SJSA1 (cell line): ENCODE measurements around the gene AQP12B. TPM values are rescaled to one million over a fixed set of nuclear protein-coding genes. Genes with fewer than 3 reads are reported as not detected.
"Not testable (repeated sequence)": the region's sequence is repeated elsewhere in the genome, so short reads cannot be mapped to it uniquely, and the experiment has no call there.

ENCODE experiments used
- DNase-seq, 2 experiments: peaks; one replicate each; pipeline ENCODE4 v3.0.0-alpha.2; 2015 to 2020; ENCODE audit warnings: low spot score in 2 of 2, low read depth in 1 of 2
- H3K27ac ChIP-seq: fragments of 250-450 bp; sonication (Bioruptor Pico); 2 replicates; pipeline ENCODE4 v1.5.1; 2020; ENCODE audit warnings: mild to moderate bottlenecking, moderate library complexity
- H3K27me3 ChIP-seq: fragments of 250-450 bp; sonication (Bioruptor Pico); replicated peaks from 2 replicates; pipeline ENCODE4 v1.5.1; 2020; ENCODE audit warnings: mild to moderate bottlenecking, moderate library complexity
- H3K36me3 ChIP-seq: fragments of 250-450 bp; sonication (Bioruptor Pico); 2 replicates; pipeline ENCODE4 v1.5.1; 2020; ENCODE audit warnings: mild to moderate bottlenecking
- H3K4me1 ChIP-seq: fragments of 250-450 bp; sonication (Bioruptor Pico); replicated peaks from 2 replicates; pipeline ENCODE4 v1.6.1; 2021; ENCODE audit warnings: mild to moderate bottlenecking
- H3K4me3 ChIP-seq: fragments of 250-450 bp; sonication (Bioruptor Pico); 2 replicates; pipeline ENCODE4 v1.5.1; 2020; ENCODE audit warnings: mild to moderate bottlenecking
- H3K9me3 ChIP-seq: fragments of 250-450 bp; sonication (Bioruptor Pico); replicated peaks from 2 replicates; pipeline ENCODE4 v1.5.1; 2020; ENCODE audit warnings: mild to moderate bottlenecking
- total RNA-seq: library from RNA; depleted of rRNA; stranded (reverse); fragments of >200 nt; shearing (Covaris generic); gene quantifications from 2 replicates; pipeline ENCODE4 v1.2.3, GENCODE V29; 2014

AQP12B gene
- total RNA-seq, 1 experiment from 2014 or later, result not detected

- H3K4me1 ChIP-seq, result no peaks in the 10 kb centered on the region
- no peaks in the 10 kb centered on the region for H3K9me3 ChIP-seq
- H3K27me3 ChIP-seq, result peaks cover 48% of the 10 kb centered on the region
- H3K27ac ChIP-seq, result no peak overlapping the region
- H3K36me3 ChIP-seq, result no peaks in the 10 kb centered on the region
- DNase-seq, result no peak
- no peak overlapping the region for H3K4me3 ChIP-seq
Observed at GRCh38 chr2:240672701-240673190, 9.9 kb downstream of the AQP12B start.

GRCh38 chr2:240672076-240672700, 10.5 kb downstream of the AQP12B start:
- Histone ChIP-seq H3K4me1 (no peaks in the 10 kb centered on the region), H3K27me3 (peaks cover 52% of the 10 kb centered on the region), H3K27ac (no peak overlapping the region), H3K9me3 (no peaks in the 10 kb centered on the region), H3K4me3 (no peak overlapping the region), H3K36me3 (no peaks in the 10 kb centered on the region)
- no peak for DNase-seq

- Histone ChIP-seq H3K4me1 (no peaks in the 10 kb centered on the region), H3K36me3 (no peaks in the 10 kb centered on the region), H3K9me3 (no peaks in the 10 kb centered on the region), H3K27me3 (peaks cover 64% of the 10 kb centered on the region), H3K4me3 (no peak overlapping the region), H3K27ac (no peak overlapping the region)
- no peak for DNase-seq
Observed at GRCh38 chr2:240670950-240671349, 11.7 kb downstream of the AQP12B start.

DNA sequence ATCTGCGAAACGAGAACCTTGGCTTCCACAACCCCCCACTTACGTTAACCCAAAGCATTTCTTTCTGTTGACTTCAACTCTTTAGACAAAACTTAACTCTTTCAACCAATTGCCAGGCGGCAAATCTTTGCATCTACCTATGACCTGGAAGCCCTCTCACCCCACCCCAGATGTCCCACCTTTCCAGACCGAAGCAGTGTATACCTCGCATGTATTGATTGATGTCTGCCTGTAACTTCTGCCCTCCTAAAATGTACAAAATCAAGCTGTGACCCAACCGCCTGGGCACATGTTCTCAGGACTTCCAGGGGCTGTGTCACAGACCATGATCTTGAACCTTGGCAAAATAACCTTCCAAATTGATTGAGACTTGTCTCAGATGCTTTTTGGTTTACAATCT, 12.3 kb downstream of the AQP12B start:
- Histone ChIP-seq H3K27ac (no peak overlapping the region), H3K27me3 (peaks cover 66% of the 10 kb centered on the region), H3K9me3 (no peaks in the 10 kb centered on the region), H3K36me3 (no peaks in the 10 kb centered on the region), H3K4me3 (no peak overlapping the region), H3K4me1 (no peaks in the 10 kb centered on the region)
- no peak for DNase-seq

DNA sequence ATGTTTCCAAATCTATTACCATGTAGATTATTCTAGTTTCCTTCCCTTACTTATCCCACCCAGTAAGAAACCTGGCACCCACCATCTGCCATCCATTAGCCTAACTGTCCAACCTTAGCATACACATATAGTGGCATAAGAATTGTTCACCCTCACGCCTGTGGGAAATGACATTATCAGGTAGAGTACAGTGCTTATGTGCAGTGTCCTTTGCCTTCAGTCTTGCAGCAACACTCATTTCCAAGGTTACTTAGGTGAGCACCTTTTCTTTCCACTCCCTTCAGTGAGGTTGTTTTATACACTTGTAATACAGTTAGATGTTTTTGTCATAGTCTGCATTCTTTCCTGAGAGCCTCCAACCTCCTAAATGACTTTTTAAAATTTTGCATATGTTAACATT, 18.1 kb downstream of the AQP12B start:
- H3K36me3 ChIP-seq, result no peaks in the 10 kb centered on the region
- H3K27ac ChIP-seq, result no peak overlapping the region
- H3K4me1 ChIP-seq, result no peaks in the 10 kb centered on the region
- peaks cover 47% of the 10 kb centered on the region for H3K27me3 ChIP-seq
- H3K4me3 ChIP-seq, result no peak overlapping the region
- no peak for DNase-seq
- no peaks in the 10 kb centered on the region for H3K9me3 ChIP-seq

DNA sequence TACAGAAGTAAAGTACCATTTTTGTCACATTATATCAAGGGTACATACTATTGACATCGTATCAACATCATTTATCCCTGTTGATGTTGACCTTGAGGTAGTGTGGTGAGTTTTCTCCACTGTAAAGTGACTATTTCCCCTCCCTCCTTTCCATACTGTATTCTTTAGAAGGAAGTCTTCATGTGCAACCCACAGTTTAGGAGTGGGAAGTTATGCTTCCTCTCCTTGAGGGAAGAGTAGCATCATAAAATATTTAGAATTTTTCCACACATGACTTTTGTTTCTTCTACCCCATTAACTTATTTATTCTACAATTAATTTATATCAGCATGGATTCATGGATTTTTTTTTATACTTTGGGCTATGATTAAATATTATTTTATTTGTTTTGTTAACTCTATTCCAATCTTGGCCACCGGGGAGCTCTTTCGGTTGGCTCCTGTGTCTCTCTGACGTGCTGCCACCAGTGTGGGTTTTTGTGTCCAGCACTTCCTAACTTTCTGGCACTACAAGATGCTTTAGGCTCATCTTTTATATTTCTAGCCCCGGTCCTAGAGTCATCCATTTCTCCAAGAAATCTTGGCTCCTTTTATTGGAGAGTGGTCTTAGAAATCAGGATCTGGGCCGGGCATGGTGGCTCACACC, 19.0 kb downstream of the AQP12B start:
- H3K9me3 ChIP-seq, result no peaks in the 10 kb centered on the region
- no peak overlapping the region for H3K27ac ChIP-seq
- no peaks in the 10 kb centered on the region for H3K4me1 ChIP-seq
- no peak for DNase-seq
- peaks cover 44% of the 10 kb centered on the region for H3K27me3 ChIP-seq
- no peak overlapping the region for H3K4me3 ChIP-seq
- H3K36me3 ChIP-seq, result no peaks in the 10 kb centered on the region

DNA sequence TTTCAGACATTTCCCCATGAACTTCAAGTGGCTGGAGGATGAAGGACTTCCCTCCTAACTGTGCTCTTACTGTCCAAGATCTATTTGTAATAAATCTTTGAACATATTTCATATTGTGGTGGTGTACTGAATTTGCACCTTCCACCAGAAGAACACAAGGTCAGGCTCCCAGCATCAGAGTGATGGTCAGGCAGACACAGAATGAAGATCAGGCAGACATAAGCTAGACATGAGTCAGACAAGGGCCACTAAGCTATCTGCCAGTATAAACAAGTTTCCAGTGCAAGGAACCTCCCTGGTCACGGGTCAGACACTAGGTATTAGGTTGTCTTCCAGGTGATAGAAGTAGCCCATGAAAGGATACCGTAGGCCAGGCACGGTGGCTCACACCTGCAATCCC, 20.0 kb downstream of the AQP12B start:
- Histone ChIP-seq H3K4me3 (no peak overlapping the region), H3K9me3 (no peaks in the 10 kb centered on the region), H3K36me3 (no peaks in the 10 kb centered on the region), H3K27ac (no peak overlapping the region), H3K4me1 (no peaks in the 10 kb centered on the region), H3K27me3 (peaks cover 41% of the 10 kb centered on the region)
- DNase-seq, result no peak

DNA sequence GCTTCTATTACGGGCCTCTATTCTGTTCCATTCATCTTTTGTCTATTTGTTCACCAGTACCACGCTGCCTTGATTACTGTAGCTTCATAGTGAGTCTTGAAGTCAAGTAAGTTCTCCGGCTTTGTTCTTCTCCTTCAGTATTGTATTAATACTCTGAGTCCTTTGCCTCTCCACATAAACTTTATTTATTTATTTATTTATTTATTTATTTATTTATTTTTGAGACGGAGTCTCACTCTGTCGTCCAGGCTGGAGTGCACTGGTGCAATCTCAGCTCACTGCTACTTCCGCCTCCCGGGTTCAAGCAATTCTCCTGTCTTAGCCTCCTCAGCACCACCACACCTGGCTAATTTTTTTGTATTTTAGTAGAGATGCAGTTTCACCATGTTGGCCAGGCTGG, 22.8 kb downstream of the AQP12B start:
- H3K9me3 ChIP-seq, H3K4me1 ChIP-seq, DNase-seq, H3K36me3 ChIP-seq, H3K27ac ChIP-seq, H3K4me3 ChIP-seq: not testable (repeated sequence)
- H3K27me3 ChIP-seq, result peaks cover 37% of the 10 kb centered on the region

DNA sequence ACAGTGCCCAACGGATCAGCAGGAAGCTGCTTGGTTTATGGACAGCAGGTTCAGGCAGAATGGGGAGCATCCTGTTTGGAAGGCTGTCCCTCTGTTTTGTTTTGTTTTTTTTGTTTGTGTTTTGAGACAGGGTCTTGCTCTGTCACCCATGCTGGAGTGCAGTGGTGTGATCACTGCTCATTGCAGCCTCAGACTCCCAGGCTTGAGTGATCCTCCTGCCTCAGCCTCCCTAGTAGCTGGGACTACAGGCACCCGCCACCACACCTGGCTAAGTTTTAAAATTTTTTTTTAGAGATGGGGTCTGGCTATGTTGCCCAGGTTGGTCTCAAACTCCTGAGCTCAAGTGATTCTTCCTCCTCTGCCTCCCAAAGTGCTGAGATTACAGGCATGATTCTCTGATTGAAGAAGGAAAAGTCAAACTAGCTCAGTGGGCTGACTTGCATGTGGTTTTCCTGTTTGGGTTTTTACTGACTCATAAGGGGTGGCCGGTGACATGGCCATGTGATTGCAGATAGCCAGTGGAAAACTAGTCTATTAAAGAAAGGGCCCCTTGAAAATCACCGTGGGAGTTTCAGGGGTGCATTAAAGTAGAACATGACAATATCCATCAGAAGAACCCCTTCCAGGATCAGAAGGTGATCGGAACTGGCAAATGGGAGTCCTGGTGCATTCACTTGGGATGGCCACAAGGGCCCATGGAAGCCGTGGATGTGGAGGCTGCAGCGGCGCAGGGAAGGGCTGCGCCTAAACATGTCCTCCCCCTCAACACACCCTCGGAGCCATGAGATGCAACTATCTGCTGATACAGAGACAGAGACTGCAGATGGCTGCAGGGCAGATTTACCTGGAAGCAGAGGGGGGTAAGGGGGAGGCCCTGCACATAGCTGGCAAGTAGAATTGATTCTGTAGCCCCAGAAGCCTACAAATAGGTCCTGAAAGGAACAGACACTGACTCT, 26.5 kb downstream of the AQP12B start:
- H3K9me3 ChIP-seq, result no peaks in the 10 kb centered on the region
- H3K27me3 ChIP-seq, result peaks cover 48% of the 10 kb centered on the region
- DNase-seq, result no peak

DNA sequence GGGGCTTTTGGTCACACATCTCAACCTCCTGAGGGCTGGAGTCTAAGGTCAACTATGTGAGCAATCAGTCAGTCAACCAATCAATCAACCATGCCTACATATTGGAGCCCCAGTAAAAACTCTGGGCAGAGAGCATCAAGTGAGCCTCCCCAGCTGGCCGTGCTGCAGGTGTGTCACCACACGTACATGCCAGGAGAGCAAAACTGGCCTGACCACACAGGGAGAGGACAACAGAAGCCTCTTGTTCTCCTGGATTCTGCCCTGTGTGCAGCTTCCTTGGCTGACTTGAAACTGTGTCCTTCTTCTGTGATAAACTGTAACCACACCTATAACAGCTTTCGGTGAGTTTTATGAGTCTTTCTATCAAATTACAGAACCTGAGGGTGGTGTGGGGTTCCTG, 31.5 kb downstream of the AQP12B start:
- no peak for DNase-seq

More for the DNA sequence above, 26.5 kb downstream of the AQP12B start:
- Histone ChIP-seq H3K27ac (no peak overlapping the region), H3K36me3 (no peaks in the 10 kb centered on the region), H3K4me3 (no peak overlapping the region), H3K4me1 (no peaks in the 10 kb centered on the region)

GRCh38 chr2:240650254-240650965, 32.3 kb downstream of the AQP12B start:
- no peaks in the 10 kb centered on the region for H3K4me1 ChIP-seq
- H3K36me3 ChIP-seq, result no peaks in the 10 kb centered on the region
- H3K27me3 ChIP-seq, result peaks cover 80% of the 10 kb centered on the region
- DNase-seq, result no peak
- H3K4me3 ChIP-seq, result no peak overlapping the region
- H3K27ac ChIP-seq, result no peak overlapping the region
- no peaks in the 10 kb centered on the region for H3K9me3 ChIP-seq

More for the DNA sequence above, 31.5 kb downstream of the AQP12B start:
- Histone ChIP-seq H3K27me3 (peaks cover 77% of the 10 kb centered on the region), H3K36me3 (no peaks in the 10 kb centered on the region), H3K9me3 (no peaks in the 10 kb centered on the region), H3K4me1 (no peaks in the 10 kb centered on the region), H3K27ac (no peak overlapping the region), H3K4me3 (no peak overlapping the region)

- Histone ChIP-seq H3K9me3 (no peaks in the 10 kb centered on the region), H3K27ac (no peak overlapping the region), H3K4me3 (no peak overlapping the region), H3K27me3 (peaks cover 75% of the 10 kb centered on the region), H3K36me3 (no peaks in the 10 kb centered on the region), H3K4me1 (no peaks in the 10 kb centered on the region)
- DNase-seq, result no peak
Observed at GRCh38 chr2:240649331-240649730, 33.4 kb downstream of the AQP12B start.

DNA sequence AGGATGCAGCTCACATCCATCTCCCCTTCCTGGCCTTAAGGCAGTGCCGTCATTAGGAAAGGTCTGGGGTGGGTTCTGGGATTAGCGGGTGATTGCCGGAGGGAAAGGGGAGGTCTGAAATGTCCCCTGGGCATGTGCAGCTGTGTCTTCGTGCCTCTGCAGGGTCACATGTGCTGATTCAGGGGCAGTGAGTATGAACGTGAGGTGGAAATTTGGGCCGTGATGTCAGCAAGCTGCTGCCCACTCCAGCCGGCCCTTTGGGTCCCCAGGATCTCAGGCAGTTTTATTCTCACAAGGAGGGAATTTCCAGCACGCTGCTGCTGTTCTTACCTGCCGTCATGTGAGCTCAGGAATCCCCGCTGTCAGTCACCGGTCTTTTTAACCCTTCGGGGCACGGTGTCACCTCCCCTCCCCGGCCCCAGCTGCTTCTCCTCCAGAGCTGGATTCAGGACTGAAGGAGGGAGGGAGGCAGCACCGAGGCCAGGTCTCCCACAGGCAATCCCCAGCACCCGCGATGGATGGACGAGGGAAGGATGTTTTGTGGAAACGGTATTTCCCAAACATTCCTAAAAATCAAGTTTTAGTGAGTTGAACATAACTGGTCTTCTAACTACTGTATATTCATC, 33.9 kb downstream of the AQP12B start:
- Histone ChIP-seq H3K27ac (no peak overlapping the region), H3K9me3 (no peaks in the 10 kb centered on the region), H3K4me3 (no peak overlapping the region), H3K4me1 (no peaks in the 10 kb centered on the region), H3K36me3 (no peaks in the 10 kb centered on the region), H3K27me3 (peaks cover 79% of the 10 kb centered on the region)
- no peak for DNase-seq
